GM21526 (cell line): Measurements from ENCODE around the gene FNDC3B.

Source experiments
- ATAC-seq: cut with Tn5 transposase; IDR thresholded peaks from one replicate; pipeline ENCODE4 v1.9.1; 2021; ENCODE audit warnings: moderate library complexity; ENCODE audit not compliant: unreplicated experiment, low FRiP score

Gene FNDC3B

DNA sequence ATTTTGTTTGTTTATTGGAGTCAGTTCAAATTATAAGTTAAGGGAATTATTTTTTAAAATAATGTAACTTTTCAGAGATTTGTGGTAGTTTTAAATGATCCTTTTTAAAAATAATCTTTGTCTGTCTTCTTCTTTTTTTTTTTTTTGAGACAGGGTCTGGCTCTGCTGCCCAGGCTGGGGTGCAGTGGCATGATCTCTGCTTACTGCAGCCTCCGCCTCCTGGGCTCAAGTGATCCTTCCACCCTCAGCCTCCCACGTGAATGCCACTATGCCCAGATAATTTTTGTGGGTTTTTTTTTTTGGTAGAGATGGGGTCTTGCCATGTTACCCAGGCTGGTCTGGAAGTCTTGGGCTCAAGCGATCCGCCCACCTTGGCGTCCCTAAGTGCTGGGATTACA, 12.6 kb downstream of the FNDC3B start:
- no peak for ATAC-seq

GRCh38 chr3:172052405-172052804, 13.0 kb downstream of the FNDC3B start:
- ATAC-seq = no peak

- ATAC-seq = no peak
These were observed 14.9 kb downstream of the FNDC3B start for GRCh38 chr3:172054115-172054764.

- no peak for ATAC-seq
These were observed 17.0 kb downstream of the FNDC3B start for GRCh38 chr3:172056416-172056815.

DNA sequence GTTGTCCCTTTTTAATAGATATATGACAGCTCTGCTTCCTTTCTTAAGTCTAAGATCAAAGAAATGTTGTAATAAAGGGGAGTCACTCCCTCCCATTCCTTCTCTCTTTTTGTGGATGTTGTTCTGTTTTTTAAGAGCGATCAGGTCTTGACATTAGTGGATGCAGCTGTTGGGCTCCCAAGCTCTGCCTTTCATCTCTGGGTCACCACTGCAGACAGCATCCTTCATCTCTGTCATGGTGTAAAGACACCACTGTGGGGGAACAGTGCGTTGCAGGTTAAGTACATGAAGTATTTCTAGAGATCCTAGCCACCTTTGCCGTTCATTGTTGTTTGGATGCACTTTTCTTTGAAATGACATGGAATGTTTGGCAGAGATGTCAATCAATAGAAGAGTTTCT, 17.7 kb downstream of the FNDC3B start:
- no peak for ATAC-seq

GRCh38 chr3:172057624-172058327, 18.4 kb downstream of the FNDC3B start:
- no peak for ATAC-seq

DNA sequence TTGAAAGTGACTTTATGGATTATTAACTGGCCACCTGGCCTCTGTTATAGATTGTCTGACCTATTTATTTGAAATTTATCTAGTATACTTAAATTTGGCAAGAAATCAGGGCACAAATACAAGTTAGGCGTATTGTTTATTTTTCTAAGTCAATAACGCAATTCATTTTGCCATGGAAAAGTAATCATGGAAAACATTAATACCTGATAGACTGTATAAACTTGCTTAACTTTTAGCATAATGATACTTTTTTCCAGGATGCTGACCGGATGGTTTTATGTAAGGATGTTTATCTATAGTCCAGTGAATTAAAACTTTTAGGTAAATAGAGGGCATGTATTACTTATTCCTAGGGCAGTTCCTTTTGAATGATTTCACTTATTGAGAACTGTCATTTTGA, 20.2 kb downstream of the FNDC3B start:
- no peak for ATAC-seq

DNA sequence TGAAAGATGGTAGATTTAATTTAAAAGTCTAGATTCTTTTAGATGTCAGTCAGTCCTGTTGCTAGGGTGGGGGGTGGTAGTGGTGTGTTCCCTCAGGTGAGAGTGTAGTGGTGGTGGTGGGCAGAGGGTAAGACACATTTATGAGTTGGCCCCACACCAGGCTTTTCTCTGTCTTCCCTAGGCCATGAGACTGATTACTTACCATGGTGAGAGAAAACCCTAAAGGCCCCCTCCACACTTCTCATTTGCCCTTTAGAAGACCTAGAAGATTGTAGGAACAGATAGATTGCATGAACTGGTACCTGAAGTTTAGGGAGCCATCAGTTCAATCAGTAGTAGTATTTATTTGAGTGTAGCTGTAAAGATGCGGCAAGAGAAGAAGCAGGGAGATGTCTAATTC, 20.9 kb downstream of the FNDC3B start:
- ATAC-seq = no peak

DNA sequence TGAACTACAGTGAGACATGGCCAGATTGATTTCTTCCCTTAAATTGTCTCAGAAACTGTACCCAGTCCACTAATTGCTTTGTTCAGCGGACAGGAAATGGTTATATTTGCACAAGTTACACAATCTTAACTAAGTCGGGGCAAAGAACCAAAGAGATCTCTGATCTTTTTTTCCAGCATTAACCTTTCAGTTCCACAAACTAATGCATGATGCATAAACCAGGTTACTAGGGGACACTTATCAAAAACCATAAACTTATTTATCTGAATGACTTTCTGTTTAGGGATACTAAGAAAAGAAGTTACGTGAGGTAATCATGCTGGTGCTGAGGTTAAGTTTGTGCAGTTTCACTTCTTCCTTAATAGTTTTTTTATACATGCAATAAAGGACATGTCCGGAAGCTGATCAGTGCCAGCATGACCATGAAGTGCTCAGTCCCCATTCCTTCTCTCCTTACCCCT, 22.4 kb downstream of the FNDC3B start:
- ATAC-seq = peak; percentile 94

GRCh38 chr3:172062761-172063160, 23.4 kb downstream of the FNDC3B start:
- ATAC-seq = no peak

DNA sequence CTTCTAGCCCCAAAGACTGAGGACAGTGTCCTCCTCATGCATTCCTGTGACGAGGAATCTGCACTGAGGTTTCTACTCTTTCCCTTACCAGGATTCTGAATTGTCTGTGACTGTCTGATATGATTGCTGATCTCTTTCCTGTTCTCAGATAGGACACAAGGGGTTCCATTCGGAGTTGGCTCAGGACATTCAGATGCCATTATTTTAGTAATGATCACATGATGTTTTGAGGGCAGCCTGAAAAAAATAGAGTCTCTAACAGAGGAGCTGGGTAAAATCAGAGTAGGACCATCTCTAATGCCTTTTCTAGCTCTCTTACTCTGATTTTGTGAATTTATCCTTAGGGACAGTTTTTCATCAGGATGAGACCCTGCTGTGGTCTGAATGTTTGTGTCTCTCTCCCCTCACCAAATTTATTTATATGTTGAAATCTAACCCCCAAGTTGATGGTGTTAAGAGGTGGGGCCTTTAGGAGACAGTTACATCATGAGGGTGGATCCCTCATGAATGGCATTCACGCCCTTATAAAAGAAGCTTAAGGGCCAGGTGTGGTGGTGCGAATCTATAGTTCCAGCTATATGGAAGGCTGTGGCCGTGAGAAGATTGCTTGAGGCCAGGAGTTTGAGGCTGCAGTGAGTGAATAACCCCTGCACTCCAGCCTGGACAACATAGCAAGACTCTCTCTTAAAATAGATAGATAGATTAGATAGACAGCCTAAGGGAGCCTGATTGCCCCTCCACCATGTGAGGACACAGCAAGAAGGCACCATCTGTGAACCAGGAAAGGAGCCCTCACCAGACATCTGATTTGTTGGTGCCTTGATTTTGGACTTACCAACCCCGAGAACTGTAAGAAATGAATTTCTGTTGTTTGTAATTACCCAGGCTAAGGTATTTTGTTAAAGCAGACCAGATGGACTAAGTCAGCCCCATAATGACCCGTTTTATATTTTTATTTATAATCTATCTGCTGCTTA, 24.4 kb downstream of the FNDC3B start:
- ATAC-seq = no peak

DNA sequence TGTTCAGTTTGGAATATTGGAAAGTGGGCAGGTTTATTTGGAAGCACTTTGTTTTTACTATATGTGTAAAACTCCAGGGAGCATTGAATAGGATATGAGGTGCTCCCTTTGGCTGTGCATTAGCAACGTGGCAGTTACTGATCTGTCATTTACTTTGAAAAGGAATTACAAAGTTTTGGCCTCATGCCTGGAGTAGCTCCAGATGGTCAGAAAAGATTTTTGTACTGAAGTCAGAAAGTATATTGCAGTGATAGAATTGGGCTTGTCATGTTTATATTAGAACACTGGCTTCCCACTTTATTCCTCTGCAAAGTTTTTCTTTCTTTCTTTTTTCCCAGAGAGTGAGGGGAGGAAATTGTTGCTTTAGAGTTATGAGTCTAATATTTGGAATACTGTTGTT, 26.1 kb downstream of the FNDC3B start:
- ATAC-seq = no peak

DNA sequence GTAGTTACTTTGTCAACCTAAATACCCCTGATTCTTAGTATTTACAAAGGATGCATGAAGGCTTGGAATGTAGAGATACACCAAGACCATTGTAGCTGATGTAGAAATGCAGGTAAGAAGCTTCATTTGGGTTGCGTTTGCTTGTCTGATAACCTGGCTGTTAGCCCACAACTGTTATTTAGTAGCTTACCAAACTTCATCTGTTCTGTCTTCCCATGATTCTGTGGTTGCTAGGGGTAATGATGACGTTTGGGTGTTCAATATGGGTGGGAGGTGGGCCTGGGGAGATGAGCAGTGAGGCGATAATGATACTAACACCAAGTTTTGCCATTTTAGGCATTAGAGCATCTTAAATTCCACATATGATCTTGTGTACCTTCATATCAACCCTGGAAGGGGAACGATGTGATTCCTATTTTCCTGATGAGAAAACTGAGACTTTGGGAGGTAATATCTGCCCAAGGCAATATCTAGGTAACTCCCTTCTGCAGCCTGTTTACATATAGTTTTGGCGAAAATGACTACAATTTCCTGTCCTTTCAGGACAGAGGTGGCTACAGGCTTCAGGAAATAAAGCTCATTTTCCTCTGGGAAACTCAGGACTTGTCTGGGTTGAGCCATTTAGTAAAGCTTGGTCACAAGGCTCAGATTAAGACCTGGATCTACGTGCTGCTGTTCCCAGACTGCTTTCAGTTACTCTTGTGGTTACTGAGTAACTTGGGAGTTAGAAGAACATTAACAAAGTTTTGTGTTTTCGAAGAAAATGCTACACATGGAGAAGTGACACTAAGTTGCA, 26.8 kb downstream of the FNDC3B start:
- no peak for ATAC-seq

DNA sequence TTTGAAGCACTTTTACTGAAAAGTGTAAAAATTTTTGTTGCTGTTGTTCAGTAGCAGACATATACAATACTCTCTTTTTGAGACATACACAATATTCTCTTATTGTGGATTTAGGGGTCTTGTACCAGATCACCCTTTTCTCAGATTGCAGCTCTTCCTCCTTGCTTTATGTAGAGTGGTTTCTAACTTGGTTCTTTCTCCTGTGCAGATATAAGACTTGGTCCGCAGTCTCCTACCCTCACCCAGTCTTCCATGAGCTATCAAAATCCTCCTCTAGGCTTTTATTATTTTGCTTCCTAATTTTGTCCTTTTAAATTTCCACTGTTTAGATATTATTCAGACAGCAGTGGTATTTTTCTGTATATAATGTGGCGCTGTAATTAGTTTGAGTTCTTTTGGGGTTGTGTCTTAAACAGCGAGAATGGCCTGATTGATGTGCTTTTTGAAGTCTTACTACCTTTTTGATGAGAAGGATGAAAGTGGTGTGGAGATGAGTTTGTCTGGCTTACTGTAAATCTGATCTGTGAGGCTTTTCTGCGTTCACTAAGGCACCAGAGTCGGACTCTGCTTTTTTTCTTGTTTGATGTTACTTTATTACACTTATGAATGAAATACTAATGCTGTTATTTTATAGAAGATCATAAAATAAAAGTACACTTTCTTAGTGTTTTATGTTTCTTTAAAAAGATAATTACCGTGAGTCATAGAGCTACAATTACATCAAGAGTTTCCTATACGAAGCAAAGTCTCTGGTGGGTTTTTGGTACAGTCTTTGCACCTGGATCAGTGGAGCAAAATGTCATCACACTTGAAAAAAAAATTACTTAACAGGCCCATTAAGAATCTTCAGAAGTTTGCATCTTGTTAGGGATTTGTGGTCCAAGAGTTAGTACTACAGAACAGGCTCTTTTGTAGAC, 27.8 kb downstream of the FNDC3B start:
- no peak for ATAC-seq

DNA sequence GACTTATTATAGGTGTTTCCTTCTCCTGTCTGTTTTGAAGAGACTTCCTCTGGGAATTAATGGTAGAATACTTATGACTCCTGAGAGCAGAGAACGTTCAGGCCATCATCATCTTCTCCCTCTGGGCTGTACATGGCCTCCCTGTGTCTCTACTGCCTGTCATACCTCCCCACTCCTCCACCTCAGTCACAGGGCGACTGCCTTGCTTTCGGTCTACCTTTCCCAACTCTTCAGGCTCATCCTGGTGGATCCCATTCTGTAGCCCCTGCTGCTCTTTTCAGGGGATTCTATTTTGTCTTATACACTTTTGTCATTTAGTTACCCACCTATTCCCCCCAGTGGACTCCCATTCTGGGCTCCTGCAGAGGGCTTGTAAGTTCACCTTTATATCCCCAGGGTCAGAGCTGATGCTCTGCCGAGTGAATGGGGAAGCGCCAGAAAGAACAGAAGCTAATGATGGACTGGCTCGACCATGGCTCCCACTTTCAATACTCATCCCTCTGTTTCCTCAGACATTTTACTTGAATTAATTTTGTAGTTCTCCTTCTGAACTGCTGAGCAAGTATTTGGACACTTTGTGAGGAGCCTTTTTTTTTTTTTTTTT, 28.6 kb downstream of the FNDC3B start:
- ATAC-seq = no peak

DNA sequence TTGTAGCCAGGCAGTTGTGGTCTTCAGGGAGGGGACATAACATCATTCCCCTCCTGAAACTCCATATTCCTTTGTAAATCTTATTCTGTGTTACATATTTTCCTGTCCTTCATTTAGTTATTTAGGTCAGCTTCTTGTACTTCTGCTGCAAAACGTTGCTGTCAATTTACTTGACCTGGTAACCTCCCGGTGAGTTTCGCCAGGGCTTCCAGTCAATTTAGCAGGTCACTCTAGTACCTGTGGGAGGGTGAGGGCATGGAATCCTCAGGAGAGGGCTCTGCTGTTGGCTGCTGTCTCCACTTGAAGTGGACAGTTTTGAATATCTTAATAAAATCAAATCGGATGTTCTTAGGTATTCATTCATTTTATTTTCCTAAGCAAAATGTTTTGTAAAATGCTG, 29.6 kb downstream of the FNDC3B start:
- ATAC-seq = no peak

- ATAC-seq = no peak
These were observed 30.1 kb downstream of the FNDC3B start for GRCh38 chr3:172069478-172069877.

DNA sequence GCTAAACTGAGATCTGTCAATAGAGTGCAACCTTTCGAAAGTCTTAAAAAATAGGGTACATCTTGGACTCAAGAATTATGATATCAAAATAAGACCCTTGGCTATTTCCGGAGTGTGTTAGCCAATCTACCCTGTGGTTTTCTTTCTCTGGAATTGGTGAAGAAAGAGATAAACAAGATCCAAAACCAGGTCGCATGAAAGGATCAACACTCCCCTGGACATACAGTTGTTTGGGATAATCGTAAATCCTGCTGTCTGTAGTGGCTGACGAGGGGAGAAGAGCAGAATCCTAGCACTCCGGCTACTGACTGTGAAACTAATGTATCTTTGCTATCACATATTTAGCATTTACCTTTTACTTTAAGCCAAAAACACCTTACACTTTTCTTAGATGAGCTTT, 30.9 kb downstream of the FNDC3B start:
- no peak for ATAC-seq

DNA sequence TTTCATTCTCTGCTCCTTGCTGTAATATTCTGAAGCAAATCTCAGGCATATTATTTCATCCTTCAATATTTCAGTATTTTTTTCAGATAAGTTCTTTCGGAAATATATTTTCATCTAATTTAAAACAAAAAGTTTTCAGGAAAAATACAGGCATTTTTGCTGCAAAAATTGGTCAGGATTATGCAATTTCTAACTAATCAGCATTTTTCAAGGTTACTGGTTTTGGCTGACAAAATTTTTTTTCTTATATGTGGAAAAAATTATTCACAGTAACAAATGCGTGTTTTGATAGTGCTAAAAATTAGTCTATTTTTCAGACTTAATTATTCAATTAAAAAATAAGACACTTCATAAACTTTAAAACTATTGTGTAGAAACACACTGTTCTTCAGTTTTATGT, 31.4 kb downstream of the FNDC3B start:
- ATAC-seq = no peak
